Activated CD4-positive, alpha-beta T cell treated with anti-CD3 and anti-CD28 coated beads, Interleukin-2, amount 50 U/mL, for 1 hour (primary cell): ENCODE measurements around the gene H2BK1.

Experiments used
- DNase-seq: peaks from one replicate; pipeline ENCODE4 v3.0.0-alpha.2; 2020

The H2BK1 gene

GRCh38 chr7:151244841-151245346, 34.6 kb upstream of the H2BK1 start:
- DNase-seq: no peak

GRCh38 chr7:151244196-151244840, 34.0 kb upstream of the H2BK1 start:
- DNase-seq: peak; percentile 56

- peak; percentile 37 for DNase-seq
These were observed 33.3 kb upstream of the H2BK1 start for GRCh38 chr7:151243408-151244195.

- DNase-seq: no peak
These were observed 32.7 kb upstream of the H2BK1 start for GRCh38 chr7:151243045-151243349.

GRCh38 chr7:151242159-151243044, 32.1 kb upstream of the H2BK1 start:
- DNase-seq: no peak

- no peak for DNase-seq
These were observed 31.4 kb upstream of the H2BK1 start for GRCh38 chr7:151241755-151242096.

- no peak for DNase-seq
These were observed 30.9 kb upstream of the H2BK1 start for GRCh38 chr7:151240942-151241754.

DNA sequence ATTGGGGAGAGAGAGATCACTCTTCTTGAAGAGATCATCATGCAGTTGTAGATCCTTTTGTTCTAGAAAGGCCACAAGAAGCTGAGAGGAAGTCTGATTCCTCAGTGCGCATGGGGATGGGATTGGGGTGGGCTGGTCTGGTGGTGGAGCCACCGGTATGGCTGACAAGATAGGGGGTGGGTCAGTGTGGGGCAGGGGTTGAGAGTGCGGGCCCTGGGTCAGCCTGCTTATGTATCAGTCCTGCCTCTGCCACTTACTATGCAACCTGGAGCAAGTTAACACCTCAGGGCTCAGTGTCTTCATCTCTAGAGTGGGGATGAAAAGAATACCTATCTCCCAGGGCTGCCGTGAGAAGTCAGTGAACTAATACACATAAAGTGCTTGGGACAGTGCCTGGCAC, 30.2 kb upstream of the H2BK1 start:
- no peak for DNase-seq

DNA sequence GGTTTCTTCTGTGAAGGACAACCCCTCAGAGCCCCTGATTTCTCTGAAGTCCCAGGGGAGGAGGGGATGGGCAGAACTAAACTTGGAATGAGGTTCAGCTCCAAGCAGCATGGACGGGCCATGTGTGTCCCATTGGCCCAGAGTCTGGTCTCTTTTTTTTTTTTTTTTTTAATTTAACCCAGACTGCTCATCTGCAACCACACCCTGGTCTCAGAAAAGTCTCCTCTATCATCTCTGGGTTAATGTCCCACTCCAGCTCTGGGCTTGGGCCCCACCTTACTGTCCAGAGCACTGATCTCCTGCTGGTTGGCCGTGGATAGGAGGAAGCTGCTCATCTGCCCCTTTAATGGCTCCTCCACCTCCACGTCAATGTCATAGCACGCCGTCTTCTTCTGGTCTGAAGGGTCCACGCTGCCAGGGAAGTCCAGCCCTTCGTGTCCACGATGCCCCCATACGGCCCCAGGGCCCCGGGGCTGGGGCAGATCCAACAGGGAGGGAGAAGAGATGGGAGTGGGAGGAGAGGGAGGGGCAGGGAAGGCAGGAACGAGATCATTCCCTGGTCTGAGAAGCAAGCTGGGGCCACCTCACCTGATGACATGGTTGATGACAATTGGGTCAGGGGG, 29.7 kb upstream of the H2BK1 start:
- no peak for DNase-seq

GRCh38 chr7:151238924-151239836, 28.9 kb upstream of the H2BK1 start:
- no peak for DNase-seq

DNA sequence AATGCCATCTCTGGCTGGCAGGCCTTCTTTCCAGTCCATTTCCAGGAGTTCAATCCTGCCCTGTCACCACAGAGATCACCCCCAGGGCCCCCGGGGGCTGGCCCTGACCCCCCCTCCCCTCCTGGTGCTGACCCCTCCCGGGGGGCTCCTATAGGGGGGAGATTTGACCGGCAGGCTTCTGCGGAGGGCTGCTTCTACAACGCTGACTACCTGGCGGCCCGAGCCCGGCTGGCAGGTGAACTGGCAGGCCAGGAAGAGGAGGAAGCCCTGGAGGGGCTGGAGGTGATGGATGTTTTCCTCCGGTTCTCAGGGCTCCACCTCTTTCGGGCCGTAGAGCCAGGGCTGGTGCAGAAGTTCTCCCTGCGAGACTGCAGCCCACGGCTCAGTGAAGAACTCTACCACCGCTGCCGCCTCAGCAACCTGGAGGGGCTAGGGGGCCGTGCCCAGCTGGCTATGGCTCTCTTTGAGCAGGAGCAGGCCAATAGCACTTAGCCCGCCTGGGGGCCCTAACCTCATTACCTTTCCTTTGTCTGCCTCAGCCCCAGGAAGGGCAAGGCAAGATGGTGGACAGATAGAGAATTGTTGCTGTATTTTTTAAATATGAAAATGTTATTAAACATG, 28.0 kb upstream of the H2BK1 start:
- DNase-seq: no peak

GRCh38 chr7:151237244-151238189, 27.2 kb upstream of the H2BK1 start:
- DNase-seq: no peak

- DNase-seq: no peak
These were observed 26.1 kb upstream of the H2BK1 start for GRCh38 chr7:151236406-151236805.

DNA sequence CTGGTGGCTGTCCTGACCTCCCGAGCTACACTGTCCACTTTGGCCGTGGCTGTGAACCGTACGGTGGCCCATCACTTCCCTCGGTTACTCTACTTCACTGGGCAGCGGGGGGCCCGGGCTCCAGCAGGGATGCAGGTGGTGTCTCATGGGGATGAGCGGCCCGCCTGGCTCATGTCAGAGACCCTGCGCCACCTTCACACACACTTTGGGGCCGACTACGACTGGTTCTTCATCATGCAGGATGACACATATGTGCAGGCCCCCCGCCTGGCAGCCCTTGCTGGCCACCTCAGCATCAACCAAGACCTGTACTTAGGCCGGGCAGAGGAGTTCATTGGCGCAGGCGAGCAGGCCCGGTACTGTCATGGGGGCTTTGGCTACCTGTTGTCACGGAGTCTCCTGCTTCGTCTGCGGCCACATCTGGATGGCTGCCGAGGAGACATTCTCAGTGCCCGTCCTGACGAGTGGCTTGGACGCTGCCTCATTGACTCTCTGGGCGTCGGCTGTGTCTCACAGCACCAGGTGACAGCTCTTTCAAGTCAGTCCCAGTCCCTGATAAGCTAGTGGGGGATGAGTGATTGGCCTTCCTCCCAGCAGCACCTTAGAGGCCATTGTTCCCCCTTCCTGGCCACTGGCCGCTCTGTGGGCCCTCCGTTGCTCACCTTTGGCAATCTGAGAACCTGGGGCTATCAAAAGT, 25.0 kb upstream of the H2BK1 start:
- DNase-seq: no peak

GRCh38 chr7:151233804-151234203, 23.5 kb upstream of the H2BK1 start:
- no peak for DNase-seq

- peak; percentile 61 for DNase-seq
These were observed 22.8 kb upstream of the H2BK1 start for GRCh38 chr7:151232917-151233701.

GRCh38 chr7:151232091-151232916, 22.0 kb upstream of the H2BK1 start, which contains the start of gene CHPF2:
CHPF2 (plus strand) TSS chr7:151232483; CDS start chr7:151234012, 1,529 bp downstream.
- peak; percentile 83 for DNase-seq
